Measurements from ENCODE around the gene SKIC8. TPM values are rescaled to one million over a fixed set of nuclear protein-coding genes. Genes with fewer than 3 reads are reported as not detected.

The SKIC8 gene
- total RNA-seq, 1 donor from 2014 or later, result 19.9 TPM

DNA sequence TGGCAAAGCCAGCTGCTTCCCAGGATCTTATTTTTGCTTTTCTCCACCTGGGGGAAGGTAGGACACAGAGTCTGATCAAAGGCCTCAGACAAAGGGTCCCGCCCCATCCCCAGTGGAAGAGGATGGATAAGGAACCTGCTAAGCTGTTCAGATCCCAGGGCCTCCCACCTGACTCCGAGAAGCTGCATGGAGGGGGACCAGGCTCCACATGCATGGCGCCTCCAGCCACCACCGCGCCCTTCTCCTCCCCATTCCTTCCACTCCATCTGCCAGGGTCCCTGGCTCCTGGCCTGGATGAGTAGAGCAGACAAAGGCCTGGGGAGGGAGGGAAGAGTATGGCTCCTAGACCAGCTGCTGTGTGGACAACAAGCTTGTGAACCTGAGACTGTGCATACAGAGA, 20.8 kb upstream of the SKIC8 start:
- Histone ChIP-seq H3K4me1 (no peaks in the 10 kb centered on the region), H3K27me3 (no peaks in the 10 kb centered on the region), H3K36me3 (no peaks in the 10 kb centered on the region), H3K27ac (no peak overlapping the region), H3K9me3 (no peaks in the 10 kb centered on the region), H3K4me3 (no peak overlapping the region)
- TF ChIP-seq, protein P1, sequence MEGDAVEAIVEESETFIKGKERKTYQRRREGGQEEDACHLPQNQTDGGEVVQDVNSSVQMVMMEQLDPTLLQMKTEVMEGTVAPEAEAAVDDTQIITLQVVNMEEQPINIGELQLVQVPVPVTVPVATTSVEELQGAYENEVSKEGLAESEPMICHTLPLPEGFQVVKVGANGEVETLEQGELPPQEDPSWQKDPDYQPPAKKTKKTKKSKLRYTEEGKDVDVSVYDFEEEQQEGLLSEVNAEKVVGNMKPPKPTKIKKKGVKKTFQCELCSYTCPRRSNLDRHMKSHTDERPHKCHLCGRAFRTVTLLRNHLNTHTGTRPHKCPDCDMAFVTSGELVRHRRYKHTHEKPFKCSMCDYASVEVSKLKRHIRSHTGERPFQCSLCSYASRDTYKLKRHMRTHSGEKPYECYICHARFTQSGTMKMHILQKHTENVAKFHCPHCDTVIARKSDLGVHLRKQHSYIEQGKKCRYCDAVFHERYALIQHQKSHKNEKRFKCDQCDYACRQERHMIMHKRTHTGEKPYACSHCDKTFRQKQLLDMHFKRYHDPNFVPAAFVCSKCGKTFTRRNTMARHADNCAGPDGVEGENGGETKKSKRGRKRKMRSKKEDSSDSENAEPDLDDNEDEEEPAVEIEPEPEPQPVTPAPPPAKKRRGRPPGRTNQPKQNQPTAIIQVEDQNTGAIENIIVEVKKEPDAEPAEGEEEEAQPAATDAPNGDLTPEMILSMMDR (IDR thresholded peaks at IDR 0.05), result no peak
- intact Hi-C loops (cut with DNase I), result no loop called here
- DNase-seq (ENCODE audit: low spot score in 2 of 2), result no peak

DNA sequence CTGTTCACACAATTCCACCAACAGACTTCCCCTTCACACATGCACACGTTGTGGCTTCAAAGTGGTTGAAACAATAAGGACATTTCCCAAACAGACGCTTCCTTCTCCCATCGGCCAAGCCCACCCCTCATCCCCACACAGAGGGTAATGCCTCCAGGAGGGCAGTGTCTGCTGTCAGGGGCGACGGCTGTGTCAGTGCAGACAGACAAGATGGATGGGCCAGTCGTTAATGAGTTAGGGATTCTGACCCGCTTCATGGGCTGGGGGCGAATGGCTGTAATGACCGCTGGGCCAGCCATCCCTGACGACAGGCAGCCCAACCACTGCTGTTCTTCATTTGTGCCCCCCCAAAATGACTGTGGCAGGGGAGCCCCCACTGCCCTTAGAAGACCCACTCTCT, 20.2 kb upstream of the SKIC8 start:
- intact Hi-C loops (cut with DNase I), result no loop called here
- Histone ChIP-seq H3K4me1 (no peaks in the 10 kb centered on the region), H3K27ac (no peak overlapping the region), H3K9me3 (no peaks in the 10 kb centered on the region), H3K4me3 (no peak overlapping the region), H3K36me3 (no peaks in the 10 kb centered on the region), H3K27me3 (no peaks in the 10 kb centered on the region)
- TF ChIP-seq, protein P1 (IDR thresholded peaks at IDR 0.05), result no peak
- no peak for DNase-seq (ENCODE audit: low spot score in 2 of 2)

DNA sequence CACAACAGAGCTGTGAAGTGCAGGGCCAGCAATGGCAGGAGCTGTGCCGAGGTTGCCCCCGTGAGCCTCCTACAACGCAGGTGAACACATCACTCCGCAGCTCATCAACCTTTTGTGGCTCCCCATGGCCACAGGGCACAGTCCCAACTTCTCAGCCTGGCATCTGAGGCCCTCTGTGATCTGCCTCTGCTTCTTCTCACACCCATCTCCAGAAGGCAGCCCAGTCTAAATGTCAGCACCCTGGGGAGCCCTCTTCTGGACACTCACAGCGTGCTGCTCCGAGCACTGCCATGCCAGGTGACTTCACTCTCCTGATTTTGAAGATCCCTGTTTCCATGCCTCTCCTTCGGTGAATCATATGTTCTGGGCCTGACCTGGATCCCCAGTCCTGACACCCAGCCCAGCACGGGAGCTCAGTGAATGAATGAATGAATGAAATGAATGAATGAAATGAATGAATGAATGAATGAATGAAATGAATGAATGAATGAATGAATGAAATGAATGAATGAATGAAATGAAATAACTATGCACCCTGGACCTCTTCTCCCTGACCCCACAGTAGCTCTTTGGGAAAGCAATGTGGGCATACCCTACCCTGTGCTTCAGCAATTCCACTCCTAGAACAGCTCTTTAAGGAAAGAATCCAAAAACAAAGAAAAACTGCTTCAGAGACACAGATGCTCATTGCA, 17.9 kb upstream of the SKIC8 start:
- Histone ChIP-seq H3K4me3 (no peak overlapping the region), H3K36me3 (no peaks in the 10 kb centered on the region), H3K27me3 (no peaks in the 10 kb centered on the region), H3K4me1 (no peaks in the 10 kb centered on the region), H3K27ac (no peak overlapping the region), H3K9me3 (no peaks in the 10 kb centered on the region)
- TF ChIP-seq, protein P1 (IDR thresholded peaks at IDR 0.05), result no peak
- intact Hi-C loops (cut with DNase I), result no loop called here
- DNase-seq (ENCODE audit: low spot score in 2 of 2), result no peak

DNA sequence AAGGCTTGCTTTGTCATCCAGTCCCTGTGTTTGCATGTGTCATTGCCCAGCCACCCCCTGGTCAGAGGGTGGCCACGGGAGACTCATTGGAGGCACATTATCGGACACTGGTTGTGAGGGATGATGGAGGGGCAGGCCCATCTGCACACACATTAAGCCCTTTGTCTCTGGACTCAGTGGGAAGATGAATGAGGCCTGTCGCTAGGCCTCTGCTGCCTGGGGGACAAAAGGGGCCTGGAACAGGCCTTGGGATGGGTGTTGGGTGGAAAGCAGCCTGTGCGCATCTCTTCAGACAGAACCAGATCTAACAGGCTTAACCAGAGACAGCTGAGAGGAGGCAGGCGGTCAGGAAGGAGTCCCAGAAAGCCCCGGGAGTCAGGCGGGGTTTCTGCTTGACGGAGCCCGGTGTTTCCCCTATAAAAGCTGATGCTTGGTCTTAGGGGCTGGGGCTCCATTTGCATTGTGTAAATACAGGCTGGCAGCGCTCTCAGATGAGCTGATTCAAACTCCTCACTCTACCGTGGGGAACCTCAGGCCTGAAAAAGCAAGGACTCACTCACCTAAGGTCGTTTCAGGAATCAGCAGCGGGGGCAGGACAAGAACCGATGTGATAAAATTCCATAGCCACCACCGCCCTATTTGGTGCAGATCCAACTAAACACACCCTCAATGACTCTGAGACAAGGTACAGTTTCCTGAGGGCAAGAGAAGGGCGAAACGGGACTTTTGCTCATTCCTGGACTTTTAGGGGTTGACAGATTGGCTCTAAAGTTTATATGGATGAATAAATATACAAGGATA, 17.1 kb upstream of the SKIC8 start:
- H3K9me3 ChIP-seq, result no peaks in the 10 kb centered on the region
- no peaks in the 10 kb centered on the region for H3K4me1 ChIP-seq
- no peaks in the 10 kb centered on the region for H3K27me3 ChIP-seq
- DNase-seq (ENCODE audit: low spot score in 2 of 2), result no peak
- TF ChIP-seq, protein P1 (IDR thresholded peaks at IDR 0.05), result no peak
- H3K27ac ChIP-seq, result no peak overlapping the region
- H3K36me3 ChIP-seq, result no peaks in the 10 kb centered on the region
- H3K4me3 ChIP-seq, result no peak overlapping the region
- intact Hi-C loops (cut with DNase I), result no loop called here

DNA sequence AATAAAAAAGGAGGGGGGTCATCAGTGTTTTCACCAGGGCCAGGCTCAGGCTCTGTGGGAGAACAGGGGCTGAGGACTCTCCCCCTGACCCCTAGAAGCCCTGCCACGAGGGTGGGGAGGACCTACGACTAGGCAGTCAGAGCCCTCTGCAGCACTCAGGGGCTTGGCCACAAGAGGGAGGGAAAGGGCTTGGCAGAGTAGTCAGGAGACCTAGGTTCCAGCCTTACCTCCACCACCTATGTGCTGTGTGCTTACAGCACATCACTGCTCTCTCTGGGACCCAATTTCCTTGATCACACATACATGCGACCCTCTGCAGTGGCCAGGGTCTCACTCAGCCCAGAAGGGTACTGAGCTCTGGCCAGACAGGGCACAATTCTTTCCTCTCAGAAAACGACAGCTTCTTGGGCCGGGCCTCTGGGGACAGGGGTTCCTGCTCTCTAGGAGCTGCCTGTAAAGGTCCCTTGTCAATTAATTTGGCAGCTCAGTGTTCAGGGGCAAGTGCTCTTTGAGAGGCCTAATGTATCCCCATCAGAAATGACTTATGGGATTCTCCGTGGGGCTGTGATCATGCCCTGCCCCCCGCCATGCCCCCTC, 16.4 kb upstream of the SKIC8 start:
- intact Hi-C loops (cut with DNase I), result no loop called here
- Histone ChIP-seq H3K4me3 (no peak overlapping the region), H3K27ac (no peak overlapping the region), H3K4me1 (no peaks in the 10 kb centered on the region), H3K27me3 (no peaks in the 10 kb centered on the region), H3K9me3 (no peaks in the 10 kb centered on the region), H3K36me3 (no peaks in the 10 kb centered on the region)
- TF ChIP-seq, protein P1 (IDR thresholded peaks at IDR 0.05), result no peak
- DNase-seq (ENCODE audit: low spot score in 2 of 2), result no peak
